ENCODE measurements around the gene LCT.

DNA sequence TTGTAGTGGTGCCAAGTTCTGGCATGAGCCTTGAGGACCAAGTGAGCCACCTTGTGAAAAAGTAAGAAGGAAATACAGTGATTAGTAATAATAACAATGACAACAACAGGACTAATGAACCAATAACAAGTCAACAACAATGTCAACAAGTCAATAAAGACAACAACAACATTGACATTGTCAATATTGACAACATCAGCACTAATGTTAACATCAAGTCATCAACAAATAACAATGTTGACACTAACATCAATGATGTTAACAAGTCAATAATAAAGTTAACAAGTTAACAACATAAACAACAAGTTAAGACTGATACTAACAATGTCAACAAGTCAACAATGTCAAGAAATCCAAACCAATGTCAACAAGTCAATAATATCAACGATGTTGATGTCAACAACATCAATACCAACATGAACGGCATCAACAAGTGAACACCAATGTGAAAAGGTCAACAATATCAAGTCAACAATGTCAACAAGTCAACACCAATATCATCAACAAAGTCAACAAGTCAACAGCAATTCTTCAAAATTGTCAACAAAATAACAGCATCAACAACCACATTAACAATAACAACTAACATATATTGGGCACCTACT is 24.0 kb downstream of the LCT start:
- TF ChIP-seq CTCF (IDR thresholded peaks at IDR 0.05) (no peak), POLR2A (IDR thresholded peaks at IDR 0.05; ENCODE audit: low read depth) (no peak), EP300 (IDR thresholded peaks at IDR 0.05) (no peak), POLR2AphosphoS5 (IDR thresholded peaks at IDR 0.05) (no peak)

Measured in esophagus muscularis mucosa (tissue), 4 donors.